GM12891 (cell line): Measurements from ENCODE around the gene OR14C36.
"Not testable (repeated sequence)": the region's sequence is repeated elsewhere in the genome, so short reads cannot be mapped to it uniquely, and the experiment has no call there.

Source experiments
- POLR2A ChIP-seq: IDR thresholded peaks from 2 replicates; pipeline ENCODE4 v1.6.1; 2011; ENCODE audit warnings: low read depth, low read length, control low read depth
- POLR2AphosphoS5 ChIP-seq: IDR thresholded peaks from 2 replicates; pipeline ENCODE4 v1.6.1; 2011; ENCODE audit warnings: low read depth, low read length, control low read depth
- TAF1 ChIP-seq: IDR thresholded peaks from 2 replicates; pipeline ENCODE4 v1.6.1; 2011; ENCODE audit warnings: low read depth, low read length, control low read depth

- TF ChIP-seq TAF1, POLR2AphosphoS5, POLR2A: not testable (repeated sequence)
Measured at GRCh38 chr1:248305672-248306071, 42.9 kb upstream of the OR14C36 start.
